AG09309 (cell line): Measurements from ENCODE around the gene GAD2.

ENCODE experiments used
- DNase-seq: peaks from one replicate; pipeline ENCODE4 v3.0.0-alpha.2; 2010; ENCODE audit warnings: low read depth
- H3K4me3 ChIP-seq: 2 replicates; pipeline ENCODE4 v1.5.1; 2011; ENCODE audit warnings: mild to moderate bottlenecking, low read depth, low read length, moderate library complexity; ENCODE audit not compliant: control insufficient read depth
- CTCF ChIP-seq: IDR thresholded peaks from 2 replicates; pipeline ENCODE4 v1.5.1; 2011; ENCODE audit warnings: mild to moderate bottlenecking, low read depth, low read length, inconsistent platforms; ENCODE audit not compliant: insufficient read depth, control insufficient read depth; ENCODE audit errors: missing control alignments

Gene GAD2

DNA sequence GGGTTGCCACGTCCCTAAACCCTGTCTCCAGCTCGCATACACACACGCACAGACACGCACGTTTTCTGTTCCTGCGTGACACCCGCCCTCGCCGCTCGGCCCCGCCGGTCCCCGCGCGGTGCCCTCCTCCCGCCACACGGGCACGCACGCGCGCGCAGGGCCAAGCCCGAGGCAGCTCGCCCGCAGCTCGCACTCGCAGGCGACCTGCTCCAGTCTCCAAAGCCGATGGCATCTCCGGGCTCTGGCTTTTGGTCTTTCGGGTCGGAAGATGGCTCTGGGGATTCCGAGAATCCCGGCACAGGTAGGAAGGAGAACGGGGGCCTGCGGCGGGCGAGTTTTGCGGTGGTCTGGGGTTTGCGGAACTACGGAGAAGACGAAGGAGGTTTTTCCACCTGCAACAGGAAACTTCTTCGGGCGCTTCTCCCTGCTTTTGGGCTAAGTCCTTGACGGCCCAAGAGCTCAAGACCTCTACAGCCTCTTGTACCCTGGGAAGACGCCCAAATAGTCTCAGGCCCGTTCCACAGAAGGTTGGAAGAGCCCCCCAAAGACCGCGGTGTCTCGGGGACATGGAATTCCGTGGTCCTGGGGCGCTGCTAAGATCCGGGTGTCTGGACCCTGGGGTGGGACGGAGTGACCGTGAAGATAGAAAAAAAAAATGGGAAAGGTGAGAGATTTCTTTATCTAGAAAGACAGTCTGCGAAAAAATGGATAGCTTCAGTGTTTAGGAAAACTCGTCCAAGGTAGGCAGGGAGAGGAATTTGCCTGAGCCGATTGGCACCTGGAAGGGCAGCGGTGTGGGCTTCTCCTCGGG, at the start of gene GAD2:
TSS of gene GAD2 (plus strand) at position 190 of the 811 bp plus-strand sequence. CDS start at position 226, 36 bp downstream.
- no peak for TF ChIP-seq CTCF
- no peak within 1 kb of the TSS for H3K4me3 ChIP-seq
- no peak for DNase-seq

- DNase-seq: no peak
- no peak for TF ChIP-seq CTCF
- no peak overlapping the region for H3K4me3 ChIP-seq
Measured at GRCh38 chr10:26169466-26169865, 47.1 kb upstream of the GAD2 start.

GRCh38 chr10:26172131-26172530, 44.4 kb upstream of the GAD2 start:
- no peak overlapping the region for H3K4me3 ChIP-seq
- no peak for TF ChIP-seq CTCF
- DNase-seq: no peak

- DNase-seq: no peak
- no peak for TF ChIP-seq CTCF
- no peak overlapping the region for H3K4me3 ChIP-seq
Measured at GRCh38 chr10:26173837-26174236, 42.7 kb upstream of the GAD2 start.

GRCh38 chr10:26177341-26177740, 39.2 kb upstream of the GAD2 start:
- H3K4me3 ChIP-seq: no peak overlapping the region
- DNase-seq: no peak
- TF ChIP-seq CTCF: no peak

DNA sequence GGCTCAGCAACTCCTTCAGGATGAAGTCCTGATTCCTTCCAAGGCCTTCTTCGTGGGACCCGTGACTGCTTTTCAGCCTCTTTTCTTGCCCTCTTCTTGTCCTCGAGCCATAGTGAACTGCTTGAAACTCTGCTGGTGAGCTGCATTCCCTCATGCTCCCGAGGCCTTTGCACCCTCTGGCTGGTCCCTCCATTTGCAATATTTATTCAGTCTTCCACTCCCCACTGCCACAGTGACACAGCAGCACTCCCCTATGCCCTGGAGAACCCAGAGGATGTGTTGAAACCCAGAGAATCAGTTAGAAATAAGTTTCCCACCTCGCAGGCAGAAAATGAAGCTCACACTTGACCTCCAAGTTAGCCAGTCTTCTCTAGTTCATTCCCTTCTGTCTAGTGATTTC, 22.3 kb upstream of the GAD2 start:
- H3K4me3 ChIP-seq: no peak overlapping the region
- no peak for DNase-seq
- no peak for TF ChIP-seq CTCF
